MM.1S (cell line): ENCODE data around the gene PTPN13.

Experiments
- DNase-seq: peaks from one replicate; pipeline ENCODE4 v3.0.0-alpha.2; 2015
- H2AFZ ChIP-seq: fragments of 300-600 bp; sonication (generic); 2 replicates; pipeline ENCODE4 v1.6.0; 2016; ENCODE audit warnings: antibody characterized with exemption, low read length
- H3F3A ChIP-seq: fragments of 300-600 bp; sonication (generic); 2 replicates; pipeline ENCODE4 v1.6.1; 2016; ENCODE audit warnings: mild to moderate bottlenecking, antibody characterized with exemption, low read length, moderate library complexity, mixed read lengths; ENCODE audit not compliant: insufficient read depth
- H3K27ac ChIP-seq: fragments of 300-600 bp; sonication (generic); 2 replicates; pipeline ENCODE4 v1.5.1; 2016; ENCODE audit warnings: mild to moderate bottlenecking, low read length
- H3K27me3 ChIP-seq: fragments of 300-600 bp; sonication (generic); replicated peaks from 2 replicates; pipeline ENCODE4 v1.6.0; 2016; ENCODE audit warnings: low read length; ENCODE audit not compliant: insufficient read depth
- H3K36me3 ChIP-seq: fragments of 300-600 bp; sonication (generic); replicated peaks from 2 replicates; pipeline ENCODE4 v1.6.1; 2016; ENCODE audit warnings: mild to moderate bottlenecking, low read length, mixed read lengths; ENCODE audit not compliant: insufficient read depth
- H3K4me1 ChIP-seq: fragments of 300-600 bp; sonication (generic); 2 replicates; pipeline ENCODE4 v1.6.1; 2016; ENCODE audit warnings: low read length, mixed read lengths
- H3K4me2 ChIP-seq: fragments of 300-600 bp; sonication (generic); 2 replicates; pipeline ENCODE4 v1.6.0; 2016; ENCODE audit warnings: low read depth, low read length
- H3K4me3 ChIP-seq: fragments of 300-600 bp; sonication (generic); 2 replicates; pipeline ENCODE4 v1.5.1; 2016; ENCODE audit warnings: low read length, mixed read lengths
- H3K79me2 ChIP-seq: fragments of 300-600 bp; sonication (generic); 2 replicates; pipeline ENCODE4 v1.6.1; 2016; ENCODE audit warnings: mixed run types, low read length, mixed read lengths
- H3K9ac ChIP-seq: fragments of 300-600 bp; sonication (generic); 2 replicates; pipeline ENCODE4 v1.6.1; 2016; ENCODE audit warnings: low read length, mixed read lengths
- H3K9me2 ChIP-seq: fragments of 300-600 bp; sonication (generic); replicated peaks from 2 replicates; pipeline ENCODE4 v1.6.1; 2016; ENCODE audit warnings: mild to moderate bottlenecking, low read length, mixed read lengths; ENCODE audit not compliant: insufficient read depth
- H3K9me3 ChIP-seq: fragments of 300-600 bp; sonication (generic); replicated peaks from 2 replicates; pipeline ENCODE4 v1.6.1; 2016; ENCODE audit warnings: mild to moderate bottlenecking, low read length, mixed read lengths; ENCODE audit not compliant: insufficient read depth
- H4K20me1 ChIP-seq: fragments of 300-600 bp; sonication (generic); 2 replicates; pipeline ENCODE4 v1.6.1; 2016; ENCODE audit warnings: mild to moderate bottlenecking, low read length, moderate library complexity, mixed read lengths; ENCODE audit not compliant: insufficient read depth
- EZH2 ChIP-seq: fragments of 300-600 bp; sonication (generic); optimal IDR thresholded peaks from 2 replicates; pipeline ENCODE3; 2017; ENCODE audit warnings: low read depth, mild to moderate bottlenecking, antibody characterized with exemption, low read length, mixed read lengths
- EZH2phosphoT487 ChIP-seq: fragments of 300-600 bp; sonication (generic); IDR thresholded peaks from 2 replicates; pipeline ENCODE4 v1.6.1; 2018; ENCODE audit warnings: antibody characterized with exemption, low read length
- TF ChIP-seq, protein P1 (sequence below): fragments of 300-600 bp; sonication (generic); IDR thresholded peaks from 2 replicates; pipeline ENCODE4 v1.5.1; 2016; ENCODE audit warnings: antibody characterized with exemption, low read length, mixed read lengths

Gene PTPN13

DNA sequence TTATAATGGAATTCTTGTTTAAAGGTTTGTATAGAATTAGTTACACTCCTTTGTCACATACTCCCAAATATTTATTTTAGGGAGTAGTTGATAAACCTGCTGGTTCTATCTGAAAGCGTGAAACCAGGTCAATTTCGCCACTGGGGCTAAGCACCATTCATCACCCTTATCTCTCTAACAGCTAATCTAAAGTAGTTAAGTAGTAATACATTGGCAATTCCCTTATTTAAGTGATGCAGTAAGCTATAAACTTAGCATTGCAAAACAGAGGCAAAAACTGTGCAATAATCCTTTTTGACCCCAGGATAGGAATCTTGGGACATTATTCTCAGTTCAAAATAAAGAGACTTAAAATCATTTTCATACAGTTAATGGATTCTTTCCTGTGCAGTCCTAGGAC lies 33.7 kb upstream of the PTPN13 start:
- H3K36me3 ChIP-seq = no peaks in the 10 kb centered on the region
- no peak overlapping the region for H3K4me3 ChIP-seq
- no peaks in the 10 kb centered on the region for H4K20me1 ChIP-seq
- no peak for DNase-seq
- no peak overlapping the region for H2AFZ ChIP-seq
- H3K4me1 ChIP-seq = no peaks in the 10 kb centered on the region
- H3K4me2 ChIP-seq = no peak overlapping the region
- H3K27ac ChIP-seq = no peak overlapping the region
- H3F3A ChIP-seq = 0 out of 2 replicates have a peak, but pooled peaks cover 3% of the 10 kb centered on the region
- no peaks in the 10 kb centered on the region for H3K9me3 ChIP-seq
- no peaks in the 10 kb centered on the region for H3K9me2 ChIP-seq
- H3K79me2 ChIP-seq = no peaks in the 10 kb centered on the region
- no peaks in the 10 kb centered on the region for H3K27me3 ChIP-seq
- H3K9ac ChIP-seq = no peak overlapping the region
- TF ChIP-seq, protein P1, sequence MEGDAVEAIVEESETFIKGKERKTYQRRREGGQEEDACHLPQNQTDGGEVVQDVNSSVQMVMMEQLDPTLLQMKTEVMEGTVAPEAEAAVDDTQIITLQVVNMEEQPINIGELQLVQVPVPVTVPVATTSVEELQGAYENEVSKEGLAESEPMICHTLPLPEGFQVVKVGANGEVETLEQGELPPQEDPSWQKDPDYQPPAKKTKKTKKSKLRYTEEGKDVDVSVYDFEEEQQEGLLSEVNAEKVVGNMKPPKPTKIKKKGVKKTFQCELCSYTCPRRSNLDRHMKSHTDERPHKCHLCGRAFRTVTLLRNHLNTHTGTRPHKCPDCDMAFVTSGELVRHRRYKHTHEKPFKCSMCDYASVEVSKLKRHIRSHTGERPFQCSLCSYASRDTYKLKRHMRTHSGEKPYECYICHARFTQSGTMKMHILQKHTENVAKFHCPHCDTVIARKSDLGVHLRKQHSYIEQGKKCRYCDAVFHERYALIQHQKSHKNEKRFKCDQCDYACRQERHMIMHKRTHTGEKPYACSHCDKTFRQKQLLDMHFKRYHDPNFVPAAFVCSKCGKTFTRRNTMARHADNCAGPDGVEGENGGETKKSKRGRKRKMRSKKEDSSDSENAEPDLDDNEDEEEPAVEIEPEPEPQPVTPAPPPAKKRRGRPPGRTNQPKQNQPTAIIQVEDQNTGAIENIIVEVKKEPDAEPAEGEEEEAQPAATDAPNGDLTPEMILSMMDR = no peak
- no peak for TF ChIP-seq EZH2
- TF ChIP-seq EZH2phosphoT487 = no peak

DNA sequence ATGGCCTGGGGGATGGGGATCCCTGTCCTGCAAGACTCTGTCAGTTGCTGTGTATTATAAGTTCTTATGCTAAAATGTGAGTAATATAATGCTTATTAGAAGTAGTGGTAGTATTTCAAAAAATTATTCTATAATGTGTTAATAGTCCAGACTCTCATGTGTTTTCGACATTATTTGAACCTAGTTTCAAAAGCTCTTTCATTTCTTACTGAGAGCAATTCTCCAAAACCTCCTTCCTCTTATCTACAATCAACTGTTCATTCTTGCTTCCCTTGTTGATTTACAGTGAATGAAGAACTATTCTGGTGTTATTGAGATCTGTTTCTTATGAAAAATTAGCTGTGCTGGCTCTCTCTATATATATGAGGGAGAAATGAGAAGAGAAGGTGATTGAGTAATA lies 32.9 kb upstream of the PTPN13 start:
- DNase-seq = no peak
- H3K4me1 ChIP-seq = no peaks in the 10 kb centered on the region
- H2AFZ ChIP-seq = no peak overlapping the region
- H3K9me3 ChIP-seq = no peaks in the 10 kb centered on the region
- H3K36me3 ChIP-seq = no peaks in the 10 kb centered on the region
- H3K9me2 ChIP-seq = no peaks in the 10 kb centered on the region
- TF ChIP-seq, protein P1 = no peak
- TF ChIP-seq EZH2 (no peak), EZH2phosphoT487 (no peak)
- H3K79me2 ChIP-seq = no peaks in the 10 kb centered on the region
- no peak overlapping the region for H3K9ac ChIP-seq
- no peak overlapping the region for H3K27ac ChIP-seq
- H3K27me3 ChIP-seq = no peaks in the 10 kb centered on the region
- no peak overlapping the region for H3K4me3 ChIP-seq
- no peaks in the 10 kb centered on the region for H4K20me1 ChIP-seq
- H3F3A ChIP-seq = 0 out of 2 replicates have a peak, but pooled peaks cover 3% of the 10 kb centered on the region
- no peak overlapping the region for H3K4me2 ChIP-seq

DNA sequence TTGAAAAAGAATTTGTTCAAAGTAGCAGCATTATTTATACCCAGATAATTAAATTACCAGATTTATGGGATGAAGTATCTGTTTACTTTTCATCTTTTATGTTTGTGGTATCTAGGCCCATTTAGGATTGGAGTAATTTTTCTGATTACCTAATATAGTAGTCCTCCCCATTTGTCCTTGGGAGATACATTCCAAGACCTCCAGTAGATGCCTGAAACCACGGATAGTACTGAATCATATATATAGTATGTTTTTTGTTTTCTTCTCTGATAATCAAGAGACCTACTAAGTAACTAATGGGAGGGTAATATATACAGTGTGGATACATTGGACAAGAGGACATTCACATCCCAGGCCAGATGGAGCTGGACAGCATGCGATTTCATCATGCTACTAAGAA lies 30.7 kb upstream of the PTPN13 start:
- no peaks in the 10 kb centered on the region for H3K9me2 ChIP-seq
- no peaks in the 10 kb centered on the region for H3F3A ChIP-seq
- H3K27me3 ChIP-seq = no peaks in the 10 kb centered on the region
- no peak overlapping the region for H3K4me2 ChIP-seq
- DNase-seq = no peak
- no peaks in the 10 kb centered on the region for H3K9me3 ChIP-seq
- H4K20me1 ChIP-seq = no peaks in the 10 kb centered on the region
- H2AFZ ChIP-seq = no peak overlapping the region
- H3K36me3 ChIP-seq = no peaks in the 10 kb centered on the region
- H3K9ac ChIP-seq = no peak overlapping the region
- H3K79me2 ChIP-seq = no peaks in the 10 kb centered on the region
- TF ChIP-seq EZH2 = no peak
- TF ChIP-seq, protein P1 = no peak
- no peak for TF ChIP-seq EZH2phosphoT487
- no peak overlapping the region for H3K4me3 ChIP-seq
- no peaks in the 10 kb centered on the region for H3K4me1 ChIP-seq
- no peak overlapping the region for H3K27ac ChIP-seq
